Left renal pelvis (tissue), 4 donors: ENCODE measurements around the gene BEST1. TPM values are rescaled to one million over a fixed set of nuclear protein-coding genes. Genes with fewer than 3 reads are reported as not detected.
A peak's percentile ranks its signal among the peaks of the same experiment; 100 is the strongest.
"Not testable (repeated sequence)": the region's sequence is repeated elsewhere in the genome, so short reads cannot be mapped to it uniquely, and the experiment has no call there.

Experiments
- DNase-seq, 4 donors: peaks; one replicate each; pipeline ENCODE4 v3.0.0-alpha.2; 2013; ENCODE audit warnings: low read depth in 4 of 4, low spot score in 3 of 4
- polyA plus RNA-seq, 4 donors: library from polyadenylated mRNA; unstranded; fragments of 120-200 nt; gene quantifications; one replicate each; pipeline ENCODE4 v1.2.1, GENCODE V29; 2013; ENCODE audit not compliant: insufficient read length in 4 of 4

Gene BEST1
- polyA plus RNA-seq, 4 donors, result 3.7 to 4.7 (median 4.2) TPM

GRCh38 chr11:61974766-61975631 lies 24.8 kb downstream of the BEST1 start:
- no peak for DNase-seq

- no peak for DNase-seq
Measured at GRCh38 chr11:61975638-61976419, 25.7 kb downstream of the BEST1 start.

GRCh38 chr11:61976420-61976800 lies 26.3 kb downstream of the BEST1 start:
- DNase-seq, result no peak

GRCh38 chr11:61976813-61977475 lies 26.8 kb downstream of the BEST1 start:
- no peak for DNase-seq

- no peak for DNase-seq
Measured at GRCh38 chr11:61978703-61979661, 28.8 kb downstream of the BEST1 start.

GRCh38 chr11:61980783-61981541 lies 30.8 kb downstream of the BEST1 start:
- no peak for DNase-seq

GRCh38 chr11:61983419-61983818 lies 33.3 kb downstream of the BEST1 start:
- no peak for DNase-seq

- DNase-seq, result no peak
Measured at GRCh38 chr11:61985869-61986268, 35.7 kb downstream of the BEST1 start.

GRCh38 chr11:61994981-61995380 lies 44.8 kb downstream of the BEST1 start:
- DNase-seq, result no peak

GRCh38 chr11:61996933-61997332 lies 46.8 kb downstream of the BEST1 start:
- DNase-seq, result no peak

GRCh38 chr11:61999141-61999975 lies 49.2 kb downstream of the BEST1 start:
- DNase-seq, result no peak

- no peak for DNase-seq
Measured at GRCh38 chr11:62000539-62001446, 50.6 kb downstream of the BEST1 start.

GRCh38 chr11:62001450-62002191 lies 51.5 kb downstream of the BEST1 start:
- DNase-seq, result peak in 1 of 4 donors; percentile 26

- DNase-seq, result not testable (repeated sequence)
Measured at GRCh38 chr11:62002283-62002682, 52.1 kb downstream of the BEST1 start.

GRCh38 chr11:62004473-62004872 lies 54.3 kb downstream of the BEST1 start:
- no peak for DNase-seq

GRCh38 chr11:62008193-62008592 lies 58.0 kb downstream of the BEST1 start:
- DNase-seq, result no peak
